Prostate gland (tissue), 2 donors: ENCODE measurements around the gene TEAD2. TPM values are rescaled to one million over a fixed set of nuclear protein-coding genes. Genes with fewer than 3 reads are reported as not detected.
"Not testable (repeated sequence)": the region's sequence is repeated elsewhere in the genome, so short reads cannot be mapped to it uniquely, and the experiment has no call there.

Experiments used
- DNase-seq: peaks from one replicate; pipeline ENCODE4 v3.0.0-alpha.2; 2019; ENCODE audit warnings: low spot score
- H3K27ac ChIP-seq, 2 donors: fragments of 200-600 bp; sonication (generic); 2 replicates each; pipeline ENCODE4 v1.5.1; 2017 to 2019
- H3K27me3 ChIP-seq: fragments of 200-600 bp; sonication (generic); replicated peaks from 2 replicates; pipeline ENCODE4 v1.5.1; 2019; ENCODE audit not compliant: insufficient read depth
- H3K36me3 ChIP-seq, 2 donors: fragments of 200-600 bp; sonication (generic); 1 replicate in 1 of 2; 2 replicates in 1 of 2; pipeline versions ENCODE4 v1.5.1 to v1.8.1; 2017 to 2019
- H3K4me1 ChIP-seq: fragments of 200-600 bp; sonication (generic); replicated peaks from 2 replicates; pipeline ENCODE4 v1.5.1; 2019
- H3K4me3 ChIP-seq, 2 donors: fragments of 200-600 bp; sonication (generic); 2 replicates each; pipeline ENCODE4 v1.5.1; 2017 to 2019
- H3K9me3 ChIP-seq: fragments of 200-600 bp; sonication (generic); 2 replicates; pipeline ENCODE4 v1.5.1; 2017
- CTCF ChIP-seq, 4 experiments: fragments of 200-600 bp in 2 of 4; fragments of 450-650 bp in 2 of 4; sonication (generic) in 2 of 4; IDR thresholded peaks; 1 replicate in 3 of 4; 2 replicates in 1 of 4; pipeline ENCODE4 v1.5.1; 2016 to 2019; ENCODE audit warnings: antibody characterized with exemption in 4 of 4, mild to moderate bottlenecking in 2 of 4, moderate library complexity in 2 of 4
- POLR2A ChIP-seq: fragments of 450-650 bp; IDR thresholded peaks from one replicate; pipeline ENCODE4 v1.6.1; 2016; ENCODE audit warnings: antibody characterized with exemption, mild to moderate bottlenecking
- POLR2AphosphoS5 ChIP-seq: sonication (generic); formaldehyde crosslinking; IDR thresholded peaks from one replicate; pipeline ENCODE4 v1.6.1; 2017; ENCODE audit warnings: antibody characterized with exemption
- WGBS: methylation state at CpG from one replicate; pipeline ENCODE4 v1.1.5; 2018; 5-methylcytosine and 5-hydroxymethylcytosine counted together
- intact Hi-C: fragments of 100-400 bp; cut with DNase I; formaldehyde crosslinking; loops from one replicate; pipeline ENCODE4 v1.14.2; 2022
- total RNA-seq, 2 donors: library from RNA; depleted of rRNA; stranded (reverse); fragments of >200 nt; gene quantifications; one replicate each; pipeline ENCODE4 v1.1.0, GENCODE V29; 2016

Gene TEAD2
- total RNA-seq, 2 donors from 2014 or later: 17.0 to 28.0 TPM

GRCh38 chr19:49324801-49325576 lies 37.2 kb downstream of the TEAD2 start, which contains the start of gene SLC6A16:
Gene SLC6A16 (minus strand): TSS chr19:49325191. CDS start chr19:49311347, 13,844 bp downstream.
- DNase-seq: no peak
- WGBS: 90% methylated on average over 38 of the region's 38 CpGs
- Histone ChIP-seq H3K27ac (no peak within 1 kb of the TSS), H3K27me3 (no peaks in the 10 kb centered on the region), H3K9me3 (no peaks in the 10 kb centered on the region), H3K36me3 (no peaks in the 10 kb centered on the region), H3K4me1 (no peaks in the 10 kb centered on the region), H3K4me3 (no peak within 1 kb of the TSS)
- TF ChIP-seq CTCF (IDR thresholded peaks at IDR 0.05): no peak
- no peak for TF ChIP-seq POLR2AphosphoS5
- TF ChIP-seq POLR2A: no peak
- intact Hi-C loops: no loop called here

- no peaks in the 10 kb centered on the region for H3K4me1 ChIP-seq
- H3K27me3 ChIP-seq: no peaks in the 10 kb centered on the region
- no peak for DNase-seq
- no peak overlapping the region for H3K27ac ChIP-seq
- no peaks in the 10 kb centered on the region for H3K9me3 ChIP-seq
- intact Hi-C loops: no loop called here
- no peak overlapping the region for H3K4me3 ChIP-seq
- TF ChIP-seq POLR2AphosphoS5: no peak
- TF ChIP-seq CTCF (IDR thresholded peaks at IDR 0.05): no peak
- no peak for TF ChIP-seq POLR2A
- H3K36me3 ChIP-seq: no peaks in the 10 kb centered on the region
Measured at GRCh38 chr19:49318296-49318695, 43.9 kb downstream of the TEAD2 start.

- DNase-seq: no peak
- no peaks in the 10 kb centered on the region for H3K9me3 ChIP-seq
- no peaks in the 10 kb centered on the region for H3K4me1 ChIP-seq
- H3K27me3 ChIP-seq: no peaks in the 10 kb centered on the region
- no peak for TF ChIP-seq POLR2AphosphoS5
- TF ChIP-seq POLR2A: no peak
- no peak for TF ChIP-seq CTCF (IDR thresholded peaks at IDR 0.05)
- intact Hi-C loops: no loop called here
- H3K36me3 ChIP-seq: no peaks in the 10 kb centered on the region
- H3K4me3 ChIP-seq: no peak overlapping the region
- no peak overlapping the region for H3K27ac ChIP-seq
Measured at GRCh38 chr19:49316284-49316683, 45.9 kb downstream of the TEAD2 start.

GRCh38 chr19:49315111-49315510 lies 47.1 kb downstream of the TEAD2 start:
- no peak for DNase-seq
- no peaks in the 10 kb centered on the region for H3K9me3 ChIP-seq
- no peak overlapping the region for H3K4me3 ChIP-seq
- no peaks in the 10 kb centered on the region for H3K4me1 ChIP-seq
- intact Hi-C loops: no loop called here
- no peaks in the 10 kb centered on the region for H3K27me3 ChIP-seq
- TF ChIP-seq CTCF (IDR thresholded peaks at IDR 0.05): no peak
- TF ChIP-seq POLR2AphosphoS5: no peak
- TF ChIP-seq POLR2A: no peak
- no peaks in the 10 kb centered on the region for H3K36me3 ChIP-seq
- 95% methylated on average over 1 of the region's 1 CpG for WGBS
- no peak overlapping the region for H3K27ac ChIP-seq

- H3K27ac ChIP-seq: no peak overlapping the region
- WGBS: 92% methylated on average over 6 of the region's 6 CpGs
- TF ChIP-seq CTCF (IDR thresholded peaks at IDR 0.05): no peak
- no peak for TF ChIP-seq POLR2AphosphoS5
- no peak for TF ChIP-seq POLR2A
- H3K27me3 ChIP-seq: no peaks in the 10 kb centered on the region
- DNase-seq: no peak
- intact Hi-C loops: no loop called here
- no peak overlapping the region for H3K4me3 ChIP-seq
- no peaks in the 10 kb centered on the region for H3K4me1 ChIP-seq
- H3K36me3 ChIP-seq: no peaks in the 10 kb centered on the region
- no peaks in the 10 kb centered on the region for H3K9me3 ChIP-seq
Measured at GRCh38 chr19:49309087-49309486, 53.1 kb downstream of the TEAD2 start.

GRCh38 chr19:49306734-49307133 lies 55.5 kb downstream of the TEAD2 start:
- WGBS: 81% methylated on average over 7 of the region's 7 CpGs

More at GRCh38 chr19:49306734-49307133, 55.5 kb downstream of the TEAD2 start:
- intact Hi-C loops, H3K27ac ChIP-seq, H3K4me1 ChIP-seq, DNase-seq, H3K4me3 ChIP-seq, H3K9me3 ChIP-seq, H3K27me3 ChIP-seq, H3K36me3 ChIP-seq: not testable (repeated sequence)
